ENCODE measurements around the gene DNAH9. TPM values are rescaled to one million over a fixed set of nuclear protein-coding genes. Genes with fewer than 3 reads are reported as not detected.

The DNAH9 gene
- total RNA-seq, 1 experiment from 2014 or later: 0.22 TPM

GRCh38 chr17:11643851-11644250 is 45.6 kb downstream of the DNAH9 start:
- Histone ChIP-seq H3K9me3 (ENCODE audit: control insufficient read depth, low read depth, low read length) (no peaks in the 10 kb centered on the region), H3K9ac (ENCODE audit: extremely low read depth, insufficient read length, low read length) (no peak overlapping the region), H3K18ac (ENCODE audit: insufficient read length, low read depth, low read length) (no peak overlapping the region), H2BK12ac (ENCODE audit: insufficient read length, low read depth, low read length) (no peak overlapping the region), H3T11ph (ENCODE audit: low read length) (no peak overlapping the region), H2BK20ac (ENCODE audit: low read depth, low read length, poor library complexity, severe bottlenecking) (no peak overlapping the region), H3K4me2 (ENCODE audit: insufficient read depth, insufficient read length, low read length) (no peak overlapping the region), H2AFZ (ENCODE audit: low read length) (no peak overlapping the region), H3K27me3 (ENCODE audit: insufficient read depth, low read length) (no peaks in the 10 kb centered on the region), H2AK5ac (ENCODE audit: insufficient read length, low read length) (no peak overlapping the region), H3K27ac (ENCODE audit: insufficient read length, low read depth, low read length) (no peak overlapping the region), H4K91ac (ENCODE audit: insufficient read length, low read depth, low read length) (no peak overlapping the region), H4K5ac (ENCODE audit: insufficient read length, low read depth, low read length) (no peak overlapping the region), H3K23ac (ENCODE audit: insufficient read length, low read depth, low read length) (no peak overlapping the region), H3K14ac (ENCODE audit: insufficient read depth, low read length) (no peak overlapping the region), H2BK15ac (ENCODE audit: low read depth, low read length) (no peak overlapping the region), H3K56ac (ENCODE audit: insufficient read length, low read depth, low read length) (no peak overlapping the region), H3K4me1 (ENCODE audit: insufficient read depth, low read length) (no peaks in the 10 kb centered on the region), H2BK5ac (ENCODE audit: insufficient read length, low read length) (no peak overlapping the region), H3K79me1 (ENCODE audit: insufficient read depth, low read depth, low read length, poor library complexity, severe bottlenecking) (no peaks in the 10 kb centered on the region), H4K20me1 (ENCODE audit: control insufficient read depth, insufficient read depth, insufficient read length) (no peaks in the 10 kb centered on the region), H3K4ac (ENCODE audit: low read depth, low read length) (no peak overlapping the region), H3K23me2 (ENCODE audit: insufficient read length, low read depth, low read length, poor library complexity, severe bottlenecking) (no peaks in the 10 kb centered on the region), H4K8ac (replicated peaks; ENCODE audit: insufficient read length, low read depth, low read length) (no peak overlapping the region), H2BK120ac (ENCODE audit: low read depth, low read length, poor library complexity, severe bottlenecking) (no peak overlapping the region), H3K79me2 (ENCODE audit: insufficient read depth, low read length) (no peaks in the 10 kb centered on the region)
- peaks cover 0 to 4% of the 10 kb centered on the region in 2 experiments; a peak in 2 of 4 replicates for H3K4me1 Mint-ChIP-seq
- H3K4me3 Mint-ChIP-seq: no peak overlapping the region
- H3K27ac Mint-ChIP-seq: no peak overlapping the region
- peaks cover 0 to 1% of the 10 kb centered on the region in 2 experiments; a peak in 1 of 5 replicates for H3K9me3 Mint-ChIP-seq
- peaks cover 11% of the 10 kb centered on the region for H3K27me3 Mint-ChIP-seq (ENCODE audit: low read depth)
- DNase-seq: no peak
- no peak for TF ChIP-seq CTCF (conservative IDR thresholded peaks at IDR 0.05)
- WGBS (ENCODE audit: extremely low coverage, insufficient read length, low lambda C conversion rate): no CpG with 5 or more reads among the region's 7 CpGs
- H3K36me3 Mint-ChIP-seq (ENCODE audit: insufficient read depth in 1 of 3, low read depth in 3 of 3): no peaks in the 10 kb centered on the region
